Measurements from ENCODE around the gene ERBB4. TPM values are rescaled to one million over a fixed set of nuclear protein-coding genes. Genes with fewer than 3 reads are reported as not detected.

The ERBB4 gene
- total RNA-seq, 1 experiment from 2014 or later: 0.04 TPM

DNA sequence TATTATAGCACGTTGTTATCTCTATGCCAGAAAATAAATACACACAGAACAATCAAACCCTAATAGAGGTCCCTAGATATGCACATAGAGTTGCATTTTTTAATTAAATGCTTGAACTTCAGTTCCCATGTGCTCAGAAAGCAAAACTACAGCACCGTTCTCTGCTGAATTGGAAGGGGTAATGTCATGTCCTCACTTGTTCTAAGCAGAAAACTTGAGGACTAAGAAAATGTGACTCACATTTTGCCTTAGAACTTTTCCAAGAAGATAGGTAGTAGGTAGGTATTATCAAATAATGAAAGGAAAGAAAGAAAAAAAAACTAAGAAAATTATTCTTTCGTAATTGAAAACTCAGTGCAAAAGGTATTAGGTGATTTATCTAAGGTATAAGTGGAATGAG, 607.3 kb downstream of the ERBB4 start:
- no peak overlapping the region for H3K23ac ChIP-seq (ENCODE audit: insufficient read length, low read depth, low read length)
- no peaks in the 10 kb centered on the region for H4K20me1 ChIP-seq (ENCODE audit: control insufficient read depth, insufficient read depth, insufficient read length)
- no peak overlapping the region for H2AK5ac ChIP-seq (ENCODE audit: insufficient read length, low read length)
- no peak overlapping the region for H2BK12ac ChIP-seq (ENCODE audit: insufficient read length, low read depth, low read length)
- H2BK20ac ChIP-seq (ENCODE audit: low read depth, low read length, poor library complexity, severe bottlenecking): no peak overlapping the region
- no peaks in the 10 kb centered on the region for H3K27me3 ChIP-seq (ENCODE audit: insufficient read depth, low read length)
- H3K14ac ChIP-seq (ENCODE audit: insufficient read depth, low read length): no peak overlapping the region
- no peak overlapping the region for H3K18ac ChIP-seq (ENCODE audit: insufficient read length, low read depth, low read length)
- no peaks in the 10 kb centered on the region for H3K9me3 Mint-ChIP-seq
- H3K4me1 ChIP-seq (ENCODE audit: insufficient read depth, low read length): no peaks in the 10 kb centered on the region
- H3K36me3 Mint-ChIP-seq (ENCODE audit: insufficient read depth in 1 of 3, low read depth in 3 of 3): no peaks in the 10 kb centered on the region
- no peak for TF ChIP-seq CTCF (conservative IDR thresholded peaks at IDR 0.05)
- no peak overlapping the region for H2BK120ac ChIP-seq (ENCODE audit: low read depth, low read length, poor library complexity, severe bottlenecking)
- H3T11ph ChIP-seq (ENCODE audit: low read length): no peak overlapping the region
- H3K9me3 ChIP-seq (ENCODE audit: control insufficient read depth, low read depth, low read length): no peaks in the 10 kb centered on the region
- H4K5ac ChIP-seq (ENCODE audit: insufficient read length, low read depth, low read length): no peak overlapping the region
- WGBS (ENCODE audit: extremely low coverage, insufficient read length, low lambda C conversion rate): no CpG with 5 or more reads among the region's 3 CpGs
- H3K27ac ChIP-seq (ENCODE audit: insufficient read length, low read depth, low read length): no peak overlapping the region
- H4K91ac ChIP-seq (ENCODE audit: insufficient read length, low read depth, low read length): no peak overlapping the region
- H3K56ac ChIP-seq (ENCODE audit: insufficient read length, low read depth, low read length): no peak overlapping the region
- H3K9ac ChIP-seq (ENCODE audit: extremely low read depth, insufficient read length, low read length): no peak overlapping the region
- H3K23me2 ChIP-seq (ENCODE audit: insufficient read length, low read depth, low read length, poor library complexity, severe bottlenecking): no peaks in the 10 kb centered on the region
- no peak overlapping the region for H2BK15ac ChIP-seq (ENCODE audit: low read depth, low read length)
- no peak overlapping the region for H3K4ac ChIP-seq (ENCODE audit: low read depth, low read length)
- no peaks in the 10 kb centered on the region for H3K27me3 Mint-ChIP-seq (ENCODE audit: low read depth)
- H4K8ac ChIP-seq (replicated peaks; ENCODE audit: insufficient read length, low read depth, low read length): no peak overlapping the region
- H2BK5ac ChIP-seq (ENCODE audit: insufficient read length, low read length): no peak overlapping the region
- H3K27ac Mint-ChIP-seq: no peak overlapping the region; a peak in 2 of 7 replicates
- no peaks in the 10 kb centered on the region for H3K79me1 ChIP-seq (ENCODE audit: insufficient read depth, low read depth, low read length, poor library complexity, severe bottlenecking)
- no peak for DNase-seq
- H2AFZ ChIP-seq (ENCODE audit: low read length): no peak overlapping the region
- no peak overlapping the region for H3K4me3 Mint-ChIP-seq
- no peak overlapping the region for H3K4me2 ChIP-seq (ENCODE audit: insufficient read depth, insufficient read length, low read length)
- H3K79me2 ChIP-seq (ENCODE audit: insufficient read depth, low read length): no peaks in the 10 kb centered on the region
- H3K4me1 Mint-ChIP-seq: 0 out of 4 replicates have a peak, but pooled peaks cover 0 to 5% of the 10 kb centered on the region in 2 experiments

Data from H9 (cell line).